OCI-M1 (cell line): Measurements from ENCODE around the gene RPTN.
A peak's percentile ranks its signal among the peaks of the same experiment; 100 is the strongest.

Experiments
- DNase-seq: peaks from one replicate; lab custom pipeline; 2025; lab: John Stamatoyannopoulos, UW

Gene RPTN

DNA sequence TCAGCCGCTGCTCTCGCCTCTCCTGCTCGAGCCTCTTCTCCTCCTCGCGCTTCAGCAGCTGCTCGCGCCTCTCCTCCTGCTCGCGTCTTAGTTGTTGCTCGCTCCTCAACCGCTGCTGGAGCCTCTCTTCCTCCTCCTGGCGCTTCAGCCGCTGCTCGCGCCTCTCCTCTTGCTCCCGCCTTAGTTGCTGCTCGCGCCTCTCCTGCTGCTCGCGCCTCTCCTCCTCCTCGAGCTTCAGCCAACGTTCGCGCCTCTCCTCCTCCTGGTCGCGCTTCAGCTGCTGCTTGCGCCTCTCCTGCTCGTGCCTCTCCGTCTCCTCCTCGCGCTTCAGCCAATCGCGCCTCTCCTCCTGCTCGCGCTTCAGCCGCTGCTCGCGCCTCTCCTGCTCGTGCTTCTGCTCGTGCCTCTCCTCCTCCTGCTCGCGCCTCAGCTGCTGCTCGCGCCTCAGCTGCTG lies 47.5 kb downstream of the RPTN start:
- no peak for DNase-seq

- DNase-seq = peak; percentile 20
Observed at GRCh38 chr1:152110860-152111514, 48.0 kb downstream of the RPTN start.

DNA sequence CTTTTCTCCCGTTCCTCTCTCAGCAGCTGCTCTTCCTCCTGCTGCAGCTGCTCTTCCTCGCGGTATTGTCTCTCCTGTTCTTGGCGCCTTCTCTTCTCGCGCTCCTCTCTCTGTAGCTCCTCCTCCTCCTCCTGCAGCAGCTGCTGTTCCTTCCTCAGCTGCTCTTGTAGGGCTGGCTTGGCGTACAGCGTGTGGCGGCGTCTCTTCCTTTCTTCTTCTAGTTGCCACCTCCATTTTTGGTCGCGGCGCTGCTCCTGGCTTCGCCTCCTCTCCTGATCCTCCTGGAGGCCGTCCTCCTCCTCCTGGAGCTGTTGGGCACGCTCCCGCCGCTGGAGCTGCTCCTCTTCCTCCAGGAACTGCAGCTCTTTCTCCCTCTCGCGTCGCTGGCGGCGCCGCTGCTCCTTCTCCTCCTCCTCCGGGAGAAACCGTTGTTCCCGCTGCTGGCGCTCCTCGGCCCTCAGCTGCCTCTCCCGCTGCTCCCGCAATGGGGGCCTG lies 48.6 kb downstream of the RPTN start:
- no peak for DNase-seq

- DNase-seq = no peak
Observed at GRCh38 chr1:152109998-152110294, 49.1 kb downstream of the RPTN start.

DNA sequence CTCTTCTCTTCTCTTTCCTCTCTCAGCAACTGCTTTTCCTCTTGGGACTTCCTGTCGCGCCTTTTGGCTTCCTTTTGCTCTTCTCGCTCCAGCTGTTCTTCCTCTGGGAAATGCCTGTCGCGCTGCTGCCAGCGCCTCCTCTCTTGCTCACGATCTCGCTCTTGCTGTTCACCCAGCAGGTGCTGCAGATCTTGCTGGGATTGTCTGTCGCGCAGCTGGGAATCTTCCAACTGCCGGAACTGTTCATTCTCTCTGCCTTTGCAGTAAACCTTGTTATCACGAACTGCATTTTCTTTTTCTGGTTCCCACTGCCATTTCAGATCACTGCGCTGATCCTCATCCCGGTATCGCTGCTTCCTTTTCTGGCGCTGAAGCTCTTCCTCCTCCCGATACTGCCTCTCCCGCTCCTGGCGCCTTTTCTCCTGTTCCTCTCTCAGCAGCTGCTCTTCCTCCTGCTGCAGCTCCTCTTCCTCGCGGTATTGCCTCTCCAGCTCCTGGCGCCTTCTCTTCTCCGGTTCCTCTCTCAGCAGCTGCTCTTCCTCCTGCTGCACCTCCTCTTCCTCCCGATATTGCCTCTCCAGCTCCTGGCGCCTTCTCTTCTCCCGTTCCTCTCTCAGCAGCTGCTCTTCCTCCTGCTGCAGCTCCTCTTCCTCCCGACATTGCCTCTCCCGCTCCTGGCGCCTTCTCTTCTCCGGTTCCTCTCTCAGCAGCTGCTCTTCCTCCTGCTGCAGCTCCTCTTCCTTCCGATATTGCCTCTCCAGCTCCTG lies 49.6 kb downstream of the RPTN start:
- DNase-seq = no peak

GRCh38 chr1:152108882-152109222 lies 50.2 kb downstream of the RPTN start:
- DNase-seq = no peak

GRCh38 chr1:152107984-152108881 lies 50.8 kb downstream of the RPTN start:
- no peak for DNase-seq

DNA sequence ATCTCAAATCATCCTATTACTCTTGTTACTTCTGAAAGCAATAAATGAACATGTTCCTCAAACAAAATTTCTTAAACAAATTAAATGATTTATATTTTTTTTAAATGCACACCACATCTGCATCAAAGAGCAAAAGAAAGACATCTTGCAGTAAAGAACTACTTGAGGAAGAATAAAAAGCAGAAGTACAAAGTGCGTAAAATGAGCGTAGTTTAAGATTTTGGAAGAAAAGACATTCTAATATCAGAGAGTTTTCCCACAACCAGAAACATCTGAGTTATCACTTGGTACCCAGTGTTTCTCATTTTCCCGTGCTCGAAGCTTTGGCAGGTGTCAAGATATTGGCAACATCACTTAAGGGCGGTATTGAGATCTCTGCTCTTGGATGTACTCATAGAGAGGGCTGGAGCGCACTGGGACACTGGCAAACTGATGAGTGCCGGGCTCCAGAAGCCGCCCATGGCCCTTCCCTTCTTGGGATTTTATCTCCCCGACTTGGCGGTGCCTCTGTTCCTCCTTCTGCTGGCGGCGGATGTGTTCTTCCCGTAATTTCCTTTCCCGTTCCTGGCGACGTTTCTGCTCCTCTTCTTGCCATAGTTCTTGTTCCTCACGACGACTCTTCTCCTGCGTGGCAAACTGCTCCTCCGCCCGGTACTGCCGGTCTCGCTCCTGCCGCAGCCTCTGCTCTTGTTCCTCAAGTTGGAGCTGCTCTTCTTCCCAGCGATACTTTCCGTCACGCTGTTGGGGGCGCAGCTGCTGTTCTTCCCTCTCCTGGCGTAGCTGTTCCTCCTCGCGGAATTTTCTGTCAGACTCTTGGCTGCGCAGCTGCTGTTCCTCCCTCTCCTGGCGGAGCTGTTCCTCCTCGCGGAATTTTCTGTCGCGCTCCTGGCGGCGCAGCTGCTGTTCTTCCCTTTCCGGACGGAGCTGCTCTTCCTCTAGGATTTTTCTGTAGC lies 51.7 kb downstream of the RPTN start:
- DNase-seq = no peak

DNA sequence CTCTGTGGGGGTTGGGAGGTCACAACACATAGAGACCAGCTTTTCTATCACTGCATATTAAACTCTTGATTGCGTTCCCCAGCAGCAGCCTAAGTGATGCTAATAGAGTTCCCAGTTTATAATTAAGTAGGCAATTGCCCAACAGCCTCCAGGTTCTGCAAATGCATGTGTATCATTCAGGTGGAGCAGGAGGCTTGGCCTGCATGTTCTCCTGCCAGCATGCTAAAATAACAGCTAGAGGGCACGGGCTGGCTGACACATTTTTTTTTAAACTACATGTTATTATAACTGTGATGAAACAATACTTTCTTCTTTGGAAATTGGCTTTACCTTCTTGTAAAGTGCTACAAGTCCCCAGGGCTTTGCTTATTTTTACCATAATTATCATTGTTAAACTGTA lies 54.2 kb downstream of the RPTN start:
- no peak for DNase-seq
